Endothelial cell (in vitro differentiated cells): ENCODE results near the gene FAT4. TPM values are rescaled to one million over a fixed set of nuclear protein-coding genes. Genes with fewer than 3 reads are reported as not detected.

Source experiments
- DNase-seq: peaks from one replicate; pipeline ENCODE4 v3.0.0; 2021; ENCODE audit warnings: low spot score
- H3K27ac Mint-ChIP-seq: one replicate; pipeline ENCODE4 v1.8.0; 2021; ENCODE audit warnings: mixed read lengths, inconsistent platforms; ENCODE audit not compliant: unreplicated experiment
- H3K27me3 Mint-ChIP-seq: one replicate; pipeline ENCODE4 v1.8.0; 2021; ENCODE audit warnings: mild to moderate bottlenecking, moderate library complexity, mixed read lengths, inconsistent platforms; ENCODE audit not compliant: unreplicated experiment
- H3K36me3 Mint-ChIP-seq: one replicate; pipeline ENCODE4 v1.8.0; 2021; ENCODE audit warnings: mild to moderate bottlenecking, low read depth, mixed read lengths, inconsistent platforms; ENCODE audit not compliant: unreplicated experiment
- H3K4me1 Mint-ChIP-seq: one replicate; pipeline ENCODE4 v1.8.0; 2021; ENCODE audit warnings: mild to moderate bottlenecking, mixed read lengths, inconsistent platforms; ENCODE audit not compliant: unreplicated experiment
- H3K4me3 Mint-ChIP-seq: one replicate; pipeline ENCODE4 v1.8.0; 2021; ENCODE audit warnings: mild to moderate bottlenecking, mixed read lengths, inconsistent platforms; ENCODE audit not compliant: unreplicated experiment
- H3K9me3 Mint-ChIP-seq: one replicate; pipeline ENCODE4 v1.8.0; 2021; ENCODE audit warnings: mixed read lengths, inconsistent platforms; ENCODE audit not compliant: unreplicated experiment
- total RNA-seq: library from RNA; stranded (reverse); fragmentation: NEBNext Ultra II Directional; extraction: Animal tissue kit (Norgen Biotek cat#: 25700); gene quantifications from one replicate; pipeline ENCODE4 v1.2.1, GENCODE V29; 2021; ENCODE audit not compliant: unreplicated experiment
- TF ChIP-seq, protein P1 (sequence below): fragments of 200-600 bp; sonication (generic); IDR thresholded peaks from one replicate; pipeline ENCODE4 v1.5.0; 2021; ENCODE audit warnings: antibody characterized with exemption; ENCODE audit not compliant: unreplicated experiment

The FAT4 gene
- total RNA-seq, 1 donor from 2014 or later: 92.8 TPM

DNA sequence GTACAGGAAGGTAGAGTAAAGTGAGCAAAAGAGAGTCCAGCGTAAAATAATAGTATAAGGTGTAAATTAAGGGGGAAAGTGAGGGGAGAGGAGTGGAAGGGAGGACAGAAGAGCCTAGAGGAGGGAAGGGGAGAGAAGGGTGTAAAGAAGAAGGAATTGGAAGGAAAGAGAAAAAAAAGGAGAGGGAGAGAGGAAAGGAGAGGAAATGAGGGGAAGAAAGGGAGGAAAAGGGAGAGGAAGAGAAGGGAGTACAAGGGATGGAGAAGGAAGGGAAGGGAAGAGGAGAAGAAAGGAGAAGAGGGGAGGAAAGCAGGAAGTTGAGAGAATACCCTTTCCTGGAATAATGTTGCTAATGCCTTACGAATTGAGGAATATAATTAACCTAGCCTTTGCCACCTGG, 3.3 kb upstream of the FAT4 start:
- TF ChIP-seq, protein P1, sequence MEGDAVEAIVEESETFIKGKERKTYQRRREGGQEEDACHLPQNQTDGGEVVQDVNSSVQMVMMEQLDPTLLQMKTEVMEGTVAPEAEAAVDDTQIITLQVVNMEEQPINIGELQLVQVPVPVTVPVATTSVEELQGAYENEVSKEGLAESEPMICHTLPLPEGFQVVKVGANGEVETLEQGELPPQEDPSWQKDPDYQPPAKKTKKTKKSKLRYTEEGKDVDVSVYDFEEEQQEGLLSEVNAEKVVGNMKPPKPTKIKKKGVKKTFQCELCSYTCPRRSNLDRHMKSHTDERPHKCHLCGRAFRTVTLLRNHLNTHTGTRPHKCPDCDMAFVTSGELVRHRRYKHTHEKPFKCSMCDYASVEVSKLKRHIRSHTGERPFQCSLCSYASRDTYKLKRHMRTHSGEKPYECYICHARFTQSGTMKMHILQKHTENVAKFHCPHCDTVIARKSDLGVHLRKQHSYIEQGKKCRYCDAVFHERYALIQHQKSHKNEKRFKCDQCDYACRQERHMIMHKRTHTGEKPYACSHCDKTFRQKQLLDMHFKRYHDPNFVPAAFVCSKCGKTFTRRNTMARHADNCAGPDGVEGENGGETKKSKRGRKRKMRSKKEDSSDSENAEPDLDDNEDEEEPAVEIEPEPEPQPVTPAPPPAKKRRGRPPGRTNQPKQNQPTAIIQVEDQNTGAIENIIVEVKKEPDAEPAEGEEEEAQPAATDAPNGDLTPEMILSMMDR: no peak
- Mint-ChIP-seq H3K4me1 (peaks cover 15% of the 10 kb centered on the region), H3K4me3 (no peak overlapping the region), H3K9me3 (no peaks in the 10 kb centered on the region), H3K27me3 (peaks cover 8% of the 10 kb centered on the region), H3K27ac (peak overlapping the region; percentile 22), H3K36me3 (peaks cover 13% of the 10 kb centered on the region)
- no peak for DNase-seq

GRCh38 chr4:125313497-125313896, 1.3 kb upstream of the FAT4 start:
- peaks cover 26% of the 10 kb centered on the region for H3K4me1 Mint-ChIP-seq
- TF ChIP-seq, protein P1: peak; percentile 95
- peak overlapping the region; percentile 97 for H3K27ac Mint-ChIP-seq
- peaks cover 23% of the 10 kb centered on the region for H3K27me3 Mint-ChIP-seq
- H3K9me3 Mint-ChIP-seq: no peaks in the 10 kb centered on the region
- peaks cover 32% of the 10 kb centered on the region for H3K36me3 Mint-ChIP-seq
- peak; percentile 72 for DNase-seq
- H3K4me3 Mint-ChIP-seq: peak overlapping the region; percentile 78

- Mint-ChIP-seq H3K4me3 (peak overlapping the region; percentile 100), H3K27ac (peak overlapping the region; percentile 97), H3K4me1 (peaks cover 33% of the 10 kb centered on the region), H3K9me3 (no peaks in the 10 kb centered on the region), H3K27me3 (peaks cover 23% of the 10 kb centered on the region), H3K36me3 (peaks cover 38% of the 10 kb centered on the region)
- TF ChIP-seq, protein P1: no peak
- peak; percentile 14 for DNase-seq
Observed at GRCh38 chr4:125313989-125314667, 627 bp upstream of the FAT4 start.

DNA sequence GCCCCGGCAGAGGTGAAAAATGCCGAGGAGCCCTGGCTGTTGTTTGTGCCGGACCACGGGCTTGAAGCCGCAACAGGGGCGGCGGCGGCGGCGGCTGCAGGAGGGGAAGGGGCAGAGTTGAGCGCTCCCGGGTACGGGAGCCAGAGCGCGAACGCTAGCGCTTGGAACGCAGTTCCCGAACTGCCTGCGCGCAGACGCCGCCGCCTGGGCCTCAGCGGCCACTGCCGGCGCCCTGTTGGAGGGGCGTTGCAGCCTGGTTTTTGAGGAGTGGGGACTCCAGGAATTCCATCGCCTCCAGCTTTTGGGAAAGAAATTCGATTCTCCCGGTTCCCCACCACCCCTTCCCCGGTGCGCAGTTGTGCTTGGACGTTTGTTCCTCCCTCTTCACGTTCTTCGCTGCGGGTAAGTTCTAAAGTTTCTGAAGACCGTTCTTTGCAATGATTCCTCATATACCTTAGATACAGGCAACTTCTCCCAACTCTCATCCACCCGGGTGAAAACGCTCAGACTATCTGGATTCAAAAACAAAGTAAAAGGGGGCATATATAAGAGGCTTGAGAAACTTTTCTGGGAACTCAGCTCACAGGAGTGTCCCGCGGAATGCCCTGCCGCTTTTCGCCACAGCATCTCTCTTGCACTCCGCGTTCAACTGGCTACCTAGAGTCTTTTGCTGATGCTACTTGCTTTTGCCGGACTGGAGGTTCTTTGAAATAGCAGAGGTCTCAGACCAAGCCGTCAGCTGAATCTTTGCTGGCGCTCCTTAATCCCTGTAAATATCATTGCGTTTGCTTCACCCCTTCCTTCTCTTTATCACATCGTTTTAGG, 1.0 kb downstream of the FAT4 start:
- Mint-ChIP-seq H3K27ac (peak overlapping the region; percentile 79), H3K4me1 (peaks cover 49% of the 10 kb centered on the region), H3K36me3 (peaks cover 52% of the 10 kb centered on the region), H3K9me3 (no peaks in the 10 kb centered on the region), H3K4me3 (peak overlapping the region; percentile 100), H3K27me3 (peaks cover 22% of the 10 kb centered on the region)
- peak; percentile 65 for DNase-seq
- TF ChIP-seq, protein P1: no peak

- TF ChIP-seq, protein P1: no peak
- peak overlapping the region; percentile 100 for H3K4me3 Mint-ChIP-seq
- H3K36me3 Mint-ChIP-seq: peaks cover 56% of the 10 kb centered on the region
- DNase-seq: peak; percentile 25
- peaks cover 22% of the 10 kb centered on the region for H3K27me3 Mint-ChIP-seq
- H3K4me1 Mint-ChIP-seq: peaks cover 53% of the 10 kb centered on the region
- no peaks in the 10 kb centered on the region for H3K9me3 Mint-ChIP-seq
- H3K27ac Mint-ChIP-seq: peak overlapping the region; percentile 79
Observed at GRCh38 chr4:125316401-125316790, 1.6 kb downstream of the FAT4 start.
